ENCODE data around the gene PARP16.
"Not testable (repeated sequence)": the region's sequence is repeated elsewhere in the genome, so short reads cannot be mapped to it uniquely, and the experiment has no call there.

PARP16 gene

DNA sequence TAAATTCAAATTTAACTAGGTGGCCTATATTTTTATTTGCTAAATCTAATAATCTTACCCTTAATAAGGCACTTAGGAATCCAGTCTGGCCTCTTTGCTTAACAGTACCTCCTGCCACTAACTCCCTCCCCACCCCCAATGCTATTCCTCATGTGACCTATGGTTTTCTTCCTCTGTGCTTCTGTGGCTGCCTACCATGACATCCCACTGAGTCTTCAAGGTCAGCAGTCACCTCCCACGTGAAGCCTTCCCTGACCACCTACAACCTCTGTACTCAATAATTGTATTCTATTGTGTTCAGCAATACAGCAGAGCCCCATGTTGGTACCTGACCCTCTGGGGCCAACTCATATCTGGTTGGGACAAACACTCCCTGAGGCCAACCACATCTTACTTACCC lies 9.7 kb downstream of the PARP16 start:
- DNase-seq (ENCODE audit: low read depth in 2 of 2), result no peak

DNA sequence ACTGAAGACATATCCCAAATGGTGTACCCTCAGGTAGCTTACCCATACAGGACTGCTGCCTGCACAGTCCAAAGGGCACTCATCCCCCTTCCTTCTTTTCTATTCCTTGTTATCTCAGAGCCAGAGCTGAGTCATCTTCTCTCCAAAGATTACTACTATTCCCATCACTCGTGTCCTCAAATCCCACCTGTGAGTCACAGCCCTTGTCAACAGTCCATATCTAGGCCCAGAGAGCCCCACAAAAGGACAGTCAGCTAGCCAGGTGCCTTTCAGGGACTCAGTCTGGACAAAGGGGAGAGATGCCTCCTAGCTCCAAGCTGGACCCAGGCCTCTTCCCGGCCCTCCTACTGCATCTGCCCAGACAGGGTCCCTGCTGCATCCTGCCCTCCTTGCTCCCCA lies 11.0 kb downstream of the PARP16 start:
- no peak for DNase-seq (ENCODE audit: low read depth in 2 of 2)

DNA sequence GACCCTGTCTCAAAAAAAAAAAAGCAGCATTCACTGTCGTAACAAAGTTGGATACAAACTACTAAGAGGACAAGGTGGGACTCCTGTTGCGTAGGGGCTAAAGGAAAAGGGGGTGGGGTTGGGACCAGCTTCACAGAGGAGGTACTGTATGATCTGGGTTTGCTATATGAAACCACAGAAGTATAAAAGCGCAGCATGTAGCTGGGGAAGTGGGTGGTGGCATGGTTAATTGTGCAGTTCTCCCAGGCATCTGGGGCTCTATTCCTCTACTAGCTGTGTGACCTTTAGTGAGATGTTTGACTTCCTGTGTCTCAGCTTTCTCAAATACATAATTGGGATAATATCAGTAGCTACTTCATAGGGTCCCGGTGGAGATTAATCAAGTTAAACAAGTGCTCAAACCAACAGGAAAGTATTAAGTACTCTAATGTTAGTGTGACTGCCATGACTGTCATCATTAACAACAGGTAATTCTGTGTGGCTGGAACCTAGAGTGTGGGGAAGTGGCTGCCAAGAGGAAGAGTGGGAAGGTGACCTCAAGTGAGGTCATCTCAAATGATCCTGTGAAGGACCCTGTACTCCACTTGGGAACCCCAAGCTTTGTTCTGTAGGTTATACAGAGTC lies 11.5 kb downstream of the PARP16 start:
- no peak for DNase-seq (ENCODE audit: low read depth in 2 of 2)

DNA sequence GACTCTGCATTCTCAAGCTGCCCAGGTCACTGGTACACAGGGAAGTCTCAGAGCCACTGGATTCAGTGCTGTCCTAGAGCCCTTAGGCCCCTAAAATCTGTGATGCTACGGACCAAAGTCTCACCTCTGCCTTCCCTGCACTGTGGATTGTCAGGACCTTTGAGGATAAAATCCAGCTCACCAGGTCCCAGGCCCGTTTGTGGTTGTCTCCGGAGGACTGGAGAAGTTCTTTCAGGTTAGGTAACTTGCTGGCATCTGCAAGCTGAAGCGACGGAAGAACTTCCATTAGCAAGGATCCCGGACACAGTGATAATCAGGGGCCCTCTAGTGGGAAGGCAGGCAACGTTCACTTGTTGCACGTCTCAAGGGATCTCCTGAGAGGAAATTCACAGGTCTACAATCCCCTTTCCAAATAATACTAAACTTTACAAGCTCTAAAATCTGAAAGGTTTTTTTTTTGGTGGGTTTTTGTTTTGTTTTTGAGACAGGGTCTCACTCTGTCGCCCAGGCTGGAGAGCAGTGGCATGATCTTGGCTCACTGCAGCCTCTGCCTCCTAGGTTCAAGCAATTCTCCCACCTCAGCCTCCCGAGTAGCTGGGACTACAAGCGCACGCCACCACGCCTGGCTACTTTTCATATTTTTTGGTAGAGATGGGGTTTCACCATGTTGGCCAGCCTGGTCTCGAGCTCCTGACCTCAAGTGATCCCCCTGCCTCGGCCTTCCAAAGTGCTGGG lies 15.7 kb downstream of the PARP16 start:
- not testable (repeated sequence) for DNase-seq (ENCODE audit: low read depth in 2 of 2)

DNA sequence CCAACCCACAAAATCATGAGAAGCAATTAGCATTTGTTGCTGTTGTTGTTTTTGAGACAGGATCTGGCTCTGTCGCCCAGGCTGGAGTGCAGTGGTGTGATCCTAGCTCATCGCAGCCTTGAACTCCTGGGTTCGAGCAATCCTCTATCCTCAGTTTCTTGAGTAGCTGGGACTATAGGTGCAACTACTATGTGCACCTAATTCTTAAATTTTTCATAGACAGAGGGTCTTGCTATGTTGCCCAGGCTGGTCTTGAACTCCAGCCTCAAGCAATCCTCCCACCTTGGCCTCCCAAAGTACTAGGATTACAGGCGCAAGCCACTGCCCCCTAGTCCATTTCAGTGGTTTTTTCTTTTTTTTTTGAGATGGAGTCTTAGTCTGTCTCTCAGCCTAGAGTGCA lies 18.3 kb downstream of the PARP16 start:
- DNase-seq (ENCODE audit: low read depth in 2 of 2), result no peak

DNA sequence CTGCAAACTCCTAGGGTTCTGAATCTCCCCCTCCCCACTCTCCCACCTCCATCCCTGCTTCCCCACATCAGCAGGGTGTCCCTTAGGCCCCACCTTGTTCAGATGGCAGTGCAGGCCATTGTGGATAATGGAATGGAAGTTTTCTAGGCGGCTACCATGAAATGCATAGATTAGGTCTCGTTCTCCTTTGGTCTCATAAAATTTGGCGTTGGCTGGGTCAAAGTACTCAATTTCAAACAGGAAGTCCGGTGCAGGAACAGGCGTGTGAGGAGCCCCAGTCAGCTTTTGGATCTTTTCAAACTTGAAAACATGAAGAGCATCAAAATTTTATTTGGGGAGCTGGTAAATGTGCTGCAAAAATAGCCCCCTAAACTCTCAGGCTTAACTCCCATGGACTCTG lies 20.2 kb downstream of the PARP16 start:
- no peak for DNase-seq (ENCODE audit: low read depth in 2 of 2)

DNA sequence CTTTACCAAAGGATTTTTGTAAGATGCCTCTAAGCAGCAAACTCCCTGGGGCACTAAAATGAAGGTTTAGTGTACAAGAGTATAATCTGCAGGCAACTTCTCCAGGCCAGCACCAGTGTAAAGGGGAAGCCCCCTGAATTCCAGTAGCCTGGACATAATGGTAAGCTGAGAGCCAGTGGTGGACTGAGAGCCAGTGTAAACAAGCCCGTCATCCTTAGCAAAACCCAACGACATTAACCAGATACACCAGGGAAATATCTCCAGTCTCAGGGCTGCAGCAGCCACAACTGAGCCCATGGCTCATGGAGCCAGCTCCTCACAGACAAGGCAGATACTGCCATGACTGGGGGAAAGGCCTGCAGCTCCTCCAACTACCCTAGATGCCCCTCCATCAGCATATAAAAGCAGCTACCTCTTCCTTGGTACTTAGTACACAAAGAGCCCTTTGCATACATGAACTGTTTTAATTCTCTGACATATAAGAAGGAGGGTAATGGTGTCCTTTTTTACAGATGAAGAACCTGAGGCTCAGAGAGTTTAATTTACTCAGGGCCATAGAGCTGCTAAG lies 21.7 kb downstream of the PARP16 start:
- DNase-seq (ENCODE audit: low read depth in 2 of 2), result no peak

DNA sequence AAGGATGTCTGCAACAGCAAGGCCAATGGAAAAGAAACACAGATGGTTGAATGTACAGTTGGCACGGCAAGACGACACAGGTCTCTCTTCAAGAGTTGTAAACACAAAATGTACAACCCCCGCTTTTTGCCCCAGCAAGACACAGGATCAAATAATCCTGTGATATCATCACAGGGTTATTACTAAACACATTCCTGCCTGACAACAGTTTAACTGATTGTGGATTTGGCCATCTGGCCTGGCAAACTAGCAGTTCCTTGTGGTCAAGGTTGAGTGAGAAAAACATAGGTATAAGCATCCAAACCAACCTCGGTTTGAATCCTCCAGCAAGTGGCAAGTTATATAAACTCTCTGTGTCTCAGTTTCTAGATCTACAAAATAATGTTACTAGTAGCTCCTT lies 23.4 kb downstream of the PARP16 start:
- DNase-seq (ENCODE audit: low read depth in 2 of 2), result no peak

DNA sequence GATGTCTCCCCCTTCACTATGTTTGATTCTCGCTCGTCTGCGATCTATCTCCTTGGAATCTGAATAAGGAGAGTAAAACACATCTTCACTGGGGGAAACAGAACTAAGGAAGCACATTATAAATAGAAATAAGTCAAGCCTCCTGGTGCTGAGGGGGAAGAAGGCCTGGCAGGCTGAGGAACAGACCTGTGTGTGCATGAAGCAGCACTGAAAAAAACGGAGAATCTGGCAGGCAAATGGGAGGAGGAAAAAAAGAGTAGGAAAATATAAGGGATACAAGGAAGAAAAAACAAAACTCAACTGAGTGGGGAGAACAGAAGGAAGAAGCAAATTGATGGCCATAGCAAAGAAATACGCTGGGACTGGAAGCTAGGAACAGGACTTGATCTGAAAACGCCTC lies 25.7 kb downstream of the PARP16 start:
- DNase-seq (ENCODE audit: low read depth in 2 of 2), result no peak

DNA sequence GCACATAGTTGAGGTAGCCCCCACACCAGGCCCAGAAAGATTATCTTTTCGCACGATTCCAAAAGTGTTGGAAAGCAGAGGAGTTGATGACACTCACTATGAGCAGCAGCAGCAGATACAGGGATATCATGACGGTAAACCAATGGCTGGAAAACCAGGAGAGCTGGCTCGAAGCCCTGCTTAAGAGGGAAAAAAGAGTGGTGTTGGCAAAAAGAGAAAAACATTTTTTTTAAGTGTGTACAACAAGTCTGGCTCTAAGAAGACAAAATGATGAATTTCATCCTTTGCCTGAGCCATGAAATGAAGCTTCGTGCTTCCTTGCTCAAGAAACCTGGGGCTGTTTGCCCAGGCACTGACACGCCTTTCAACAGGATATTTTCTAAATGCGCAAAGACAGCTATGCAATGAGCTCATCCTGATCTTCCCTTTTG lies 27.3 kb downstream of the PARP16 start:
- DNase-seq (ENCODE audit: low read depth in 2 of 2), result no peak

DNA sequence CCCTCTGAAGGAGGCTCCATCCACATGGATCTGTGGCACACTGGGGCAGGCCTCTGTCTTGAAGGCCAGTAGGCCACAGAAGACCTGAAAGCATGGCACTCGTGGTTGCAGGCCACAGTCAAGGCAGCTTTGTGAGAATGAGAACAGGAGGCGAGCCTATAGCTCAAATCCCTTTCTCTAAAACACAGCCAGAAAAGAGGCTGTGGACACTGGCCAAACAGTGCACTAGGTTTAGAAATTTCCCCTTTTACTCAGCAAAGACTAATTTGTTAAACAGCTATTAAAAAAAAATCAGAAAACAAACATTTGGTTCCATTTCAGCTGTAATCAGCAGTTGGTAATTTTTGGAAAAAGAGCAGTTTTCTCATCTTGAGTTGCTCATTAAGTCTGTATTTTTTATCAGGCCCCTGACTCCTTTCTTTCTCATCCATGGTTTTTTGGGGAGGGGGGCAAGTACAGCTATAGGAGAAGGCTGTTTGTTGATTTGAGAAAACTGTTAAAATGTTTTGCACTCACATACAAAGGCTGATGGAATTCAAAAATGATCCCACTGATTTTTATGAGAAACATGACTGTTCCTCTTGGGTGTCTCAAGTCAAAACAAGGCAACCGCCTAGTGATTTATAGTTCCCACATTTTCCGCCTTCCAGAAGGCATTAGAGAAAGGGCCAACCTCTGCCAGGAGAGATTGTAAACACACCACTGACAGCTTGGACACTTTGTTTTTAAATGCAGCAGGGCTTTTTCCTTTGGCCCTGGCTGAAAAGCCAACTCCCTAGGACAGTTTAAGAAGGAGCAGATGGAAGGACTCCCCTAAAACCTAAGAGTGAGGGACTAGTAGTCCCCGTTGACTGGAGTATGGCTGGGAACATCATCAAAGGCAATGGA lies 28.1 kb downstream of the PARP16 start:
- DNase-seq (ENCODE audit: low read depth in 2 of 2), result no peak

DNA sequence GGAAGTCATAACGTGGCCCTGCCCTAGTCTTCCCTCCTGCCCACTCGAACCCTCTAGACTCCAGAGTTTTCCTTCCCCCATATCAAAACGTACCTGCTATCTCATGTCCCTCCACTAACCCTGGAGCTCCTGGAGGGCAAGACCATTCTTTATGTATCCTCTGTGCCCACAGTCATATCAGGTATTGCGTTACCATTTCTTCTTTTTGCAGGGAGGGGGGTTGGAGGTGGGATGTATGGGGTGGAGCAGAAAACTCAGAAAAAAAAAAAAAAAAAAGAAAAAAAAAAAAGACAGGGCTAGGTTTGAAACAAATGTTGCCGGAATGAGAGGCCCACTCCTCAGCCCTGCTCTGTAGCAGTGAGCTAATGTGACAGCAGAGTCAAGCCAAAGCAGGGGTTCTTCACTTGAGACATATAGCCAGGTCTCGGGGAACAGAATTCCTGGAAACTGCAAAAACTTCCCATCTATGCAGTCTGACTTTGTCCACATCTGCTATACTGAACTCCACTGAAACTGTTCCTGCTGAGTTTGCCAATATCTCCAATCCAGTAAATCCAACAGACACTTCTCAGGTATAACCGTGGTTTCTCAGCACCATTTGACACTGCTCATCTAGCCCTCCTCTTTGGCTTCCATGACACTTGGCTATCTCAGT lies 31.1 kb downstream of the PARP16 start:
- DNase-seq (ENCODE audit: low read depth in 2 of 2), result no peak

DNA sequence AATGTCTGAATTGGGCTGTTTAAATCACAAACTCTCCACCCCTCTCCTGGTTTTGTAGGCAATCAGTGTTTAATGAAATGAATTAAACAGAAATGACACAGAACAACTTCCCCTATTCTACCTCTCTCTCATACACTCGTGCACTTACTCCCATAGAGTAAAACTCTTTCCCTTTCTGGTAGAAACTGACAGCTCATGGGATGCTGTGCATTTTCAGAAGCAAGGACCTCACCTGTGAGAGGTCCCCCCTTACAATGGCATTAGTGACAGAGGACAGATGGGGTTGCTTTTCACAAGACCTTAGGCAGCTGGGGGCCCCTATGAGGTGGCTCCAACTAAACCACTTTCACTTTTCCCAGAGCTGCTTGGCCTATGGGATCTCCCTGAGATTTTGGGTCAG lies 31.9 kb downstream of the PARP16 start:
- no peak for DNase-seq (ENCODE audit: low read depth in 2 of 2)

DNA sequence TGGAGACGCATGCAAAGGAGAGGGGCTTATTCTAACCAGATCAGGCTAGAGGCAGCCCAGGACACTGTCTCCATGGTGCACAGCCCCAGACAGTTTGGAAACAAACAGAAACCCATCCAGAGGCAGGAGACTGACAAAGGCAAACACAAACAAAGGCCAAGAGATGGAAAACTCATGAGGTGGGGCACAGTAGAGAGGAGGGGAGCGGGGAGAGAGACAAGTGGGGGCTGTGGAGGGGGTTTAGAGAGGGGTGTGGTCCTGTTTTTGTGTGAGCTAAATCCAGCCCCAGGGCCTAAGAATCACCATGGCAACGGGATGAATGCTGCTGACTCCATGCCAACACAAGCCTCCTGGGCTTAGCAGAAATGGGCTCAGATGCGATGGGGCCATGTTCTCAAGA lies 32.3 kb downstream of the PARP16 start:
- no peak for DNase-seq (ENCODE audit: low read depth in 2 of 2)

DNA sequence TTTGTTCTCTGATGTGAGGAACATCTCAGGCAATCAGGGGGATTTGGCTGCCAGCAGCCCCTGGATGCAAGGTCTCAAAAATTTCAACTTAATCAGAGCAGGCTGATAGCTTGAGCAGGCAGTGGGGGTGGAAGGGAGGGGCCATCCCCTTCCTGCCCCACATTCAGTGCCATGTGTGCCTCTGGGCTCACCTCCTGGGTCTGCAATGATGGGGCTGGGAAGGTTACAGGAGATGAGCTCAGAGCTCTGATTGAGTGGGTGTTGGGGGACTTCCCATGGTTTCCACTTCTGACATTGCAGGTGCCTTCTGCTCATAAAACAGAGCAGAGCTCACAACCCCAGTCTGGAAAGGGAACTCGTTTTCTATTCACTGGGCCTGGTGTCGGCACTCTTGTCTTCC lies 37.0 kb downstream of the PARP16 start:
- peak; percentile 53 to 69 for DNase-seq (ENCODE audit: low read depth in 2 of 2)

DNA sequence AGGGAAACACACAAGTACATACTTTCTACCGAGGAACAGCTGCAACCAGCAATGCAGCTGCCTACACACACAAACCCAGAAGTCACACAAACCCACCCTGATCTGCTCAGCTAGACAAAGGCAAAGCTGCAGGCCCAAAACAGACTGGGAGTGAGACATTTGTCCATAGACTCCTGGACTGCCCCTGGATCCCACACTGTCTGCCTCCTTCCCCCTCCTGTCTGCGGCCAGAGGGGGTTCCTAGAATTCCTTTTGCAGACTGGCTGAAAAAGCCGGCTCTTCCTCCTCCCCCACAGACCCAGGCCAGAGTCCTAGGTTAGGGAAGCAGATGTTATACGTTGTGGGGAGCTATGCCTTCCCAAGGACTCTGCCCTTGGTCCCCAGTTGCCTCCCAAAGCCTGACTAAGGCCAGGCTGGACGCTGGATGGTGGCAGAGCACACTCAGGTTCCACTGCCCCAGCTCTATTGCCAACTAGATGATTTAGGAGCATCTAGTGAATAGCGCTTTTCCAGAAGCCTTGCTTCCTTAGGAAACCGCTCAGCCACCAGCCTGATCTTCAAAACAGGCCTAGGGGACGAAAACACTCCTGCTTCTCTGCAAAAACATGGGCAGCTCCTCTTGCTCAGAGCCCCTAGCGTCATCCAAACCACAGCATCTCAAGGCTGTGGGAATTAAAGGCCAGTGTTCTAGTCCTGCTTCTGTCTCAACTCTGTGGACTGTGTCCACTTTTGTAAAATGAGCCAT lies 38.0 kb downstream of the PARP16 start:
- no peak for DNase-seq (ENCODE audit: low read depth in 2 of 2)

DNA sequence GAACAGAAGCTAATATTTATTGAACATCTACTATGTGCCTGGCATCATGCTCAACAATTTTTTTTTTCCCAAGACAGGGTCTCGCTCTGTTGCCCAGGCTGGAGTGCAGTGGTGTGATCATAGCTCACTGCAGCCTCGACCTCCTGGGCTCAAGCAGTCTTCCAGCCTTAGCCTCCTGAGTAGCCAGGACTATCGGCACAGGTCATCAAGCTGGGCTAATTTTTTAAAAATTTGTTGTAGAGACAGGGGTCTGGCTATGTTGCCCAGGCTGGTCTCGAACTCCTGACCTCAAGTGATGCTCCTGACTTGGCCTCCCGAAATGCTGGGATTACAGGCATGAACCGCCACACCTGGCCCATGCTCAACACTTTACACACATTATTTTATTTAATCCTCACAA lies 39.7 kb downstream of the PARP16 start:
- no peak for DNase-seq (ENCODE audit: low read depth in 2 of 2)

DNA sequence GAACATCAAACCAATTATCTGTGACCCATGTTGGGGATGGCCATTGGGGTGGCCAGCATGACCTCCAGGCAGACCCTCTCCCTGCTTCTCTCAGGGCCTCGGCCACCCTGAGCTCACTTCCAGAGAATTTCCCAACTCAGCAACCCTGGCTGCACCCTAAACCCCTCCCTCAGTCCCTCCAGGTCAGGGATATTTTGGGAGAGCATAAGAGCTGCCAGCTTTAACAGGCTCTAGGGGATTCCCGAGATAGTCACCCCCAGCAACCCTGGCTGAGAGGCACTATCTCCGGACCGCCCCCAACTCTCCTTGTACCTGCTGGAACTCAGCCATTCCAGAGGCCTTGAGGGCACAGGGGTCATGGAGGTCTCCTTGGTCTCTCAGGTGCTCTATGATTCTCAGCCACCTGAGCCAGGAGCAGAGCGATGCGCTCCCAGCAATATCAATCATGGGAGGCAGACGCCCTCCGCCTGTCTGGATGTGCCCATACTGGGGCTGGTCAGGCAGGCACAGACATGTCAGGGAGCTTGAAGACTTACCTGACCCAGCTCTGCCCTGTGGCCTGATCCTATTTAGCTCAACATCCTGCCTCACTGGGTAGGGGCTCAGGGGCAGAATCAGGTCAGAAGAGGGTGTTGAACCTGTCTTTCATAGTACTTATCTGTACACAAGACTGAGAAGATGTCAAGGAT lies 40.5 kb downstream of the PARP16 start:
- DNase-seq (ENCODE audit: low read depth in 2 of 2), result no peak

DNA sequence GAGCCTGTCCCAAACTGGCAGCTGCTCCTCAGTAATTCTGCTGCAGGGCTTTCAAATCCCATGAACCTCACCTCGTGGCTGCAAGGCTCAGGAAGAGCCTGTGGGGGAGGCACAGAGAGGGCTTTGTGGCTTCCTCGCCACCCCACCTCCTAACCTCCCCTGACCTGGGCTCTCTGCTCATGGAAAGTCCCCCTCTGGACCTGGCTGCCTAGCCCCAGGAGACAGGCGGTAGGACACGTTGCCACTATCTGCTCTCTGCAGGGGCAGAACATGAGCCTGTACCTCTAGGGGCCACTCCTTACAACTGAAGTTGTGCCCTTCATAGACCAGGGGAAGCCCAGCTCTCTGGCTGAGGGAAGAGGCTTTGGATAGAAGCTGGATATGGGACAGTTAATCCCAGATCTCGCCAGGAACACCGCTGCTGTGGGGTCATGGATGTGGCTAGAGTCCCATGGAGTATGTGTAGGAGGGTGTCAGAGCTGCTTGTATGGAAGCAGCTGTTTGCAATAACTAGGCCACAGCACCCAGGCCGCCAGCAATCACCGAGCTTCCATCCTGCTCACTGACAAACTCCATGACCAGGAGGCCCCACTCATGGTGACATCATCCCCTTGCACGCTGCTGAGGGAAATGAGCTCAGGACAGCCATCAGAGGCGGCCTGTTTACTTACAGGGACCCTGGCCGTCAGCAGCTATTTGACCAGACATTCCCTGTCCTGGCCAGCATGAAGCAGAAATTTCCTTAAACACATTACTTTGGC lies 41.4 kb downstream of the PARP16 start:
- no peak for DNase-seq (ENCODE audit: low read depth in 2 of 2)

DNA sequence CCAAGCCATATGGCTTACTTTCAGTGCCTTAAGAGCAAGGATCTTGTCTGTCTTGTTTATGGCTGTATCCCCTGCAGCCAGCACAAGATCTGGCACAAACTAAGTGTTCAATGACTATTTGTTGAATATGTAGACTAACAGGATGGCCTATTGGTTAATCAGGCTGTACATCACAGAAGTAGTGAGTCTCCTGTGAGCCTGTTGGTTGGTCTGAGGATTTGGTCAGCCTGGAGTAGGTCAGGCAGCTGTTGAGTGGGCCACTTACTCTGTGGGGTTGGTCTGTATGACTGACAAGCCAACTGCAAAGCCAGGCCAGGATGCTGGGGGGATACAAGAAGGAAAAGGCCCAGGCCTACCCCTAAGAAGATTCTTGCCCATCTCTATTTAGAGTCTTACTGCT lies 42.0 kb downstream of the PARP16 start:
- no peak for DNase-seq (ENCODE audit: low read depth in 2 of 2)
